Liver (tissue), 9 donors: ENCODE measurements around the gene DPEP2. TPM values are rescaled to one million over a fixed set of nuclear protein-coding genes. Genes with fewer than 3 reads are reported as not detected.

Experiments
- DNase-seq: peaks from one replicate; pipeline ENCODE4 v3.0.0-alpha.2; 2017; ENCODE audit warnings: low spot score
- H3K27ac ChIP-seq, 2 donors: one replicate each; pipeline ENCODE4 v1.7.0; 2013; ENCODE audit warnings: inconsistent platforms in 2 of 2, low read length in 2 of 2, control low read depth in 1 of 2, low read depth in 1 of 2, mild to moderate bottlenecking in 1 of 2
- H3K27me3 ChIP-seq, 4 donors: one replicate each; pipeline versions ENCODE4 v1.6.1 to v1.7.0; 2013; ENCODE audit warnings: low read length in 3 of 4, inconsistent platforms in 1 of 4, mild to moderate bottlenecking in 1 of 4, moderate library complexity in 1 of 4; ENCODE audit not compliant: control insufficient read depth in 4 of 4, insufficient read depth in 4 of 4
- H3K36me3 ChIP-seq, 4 donors: one replicate each; pipeline versions ENCODE4 v1.6.1 to v1.7.0; 2013; ENCODE audit warnings: low read length in 3 of 4, mild to moderate bottlenecking in 3 of 4, low read depth in 1 of 4, moderate library complexity in 1 of 4; ENCODE audit not compliant: control insufficient read depth in 4 of 4, insufficient read depth in 3 of 4
- H3K4me1 ChIP-seq, 4 donors: one replicate each; pipeline versions ENCODE4 v1.6.1 to v1.7.0; 2013; ENCODE audit warnings: low read length in 3 of 4, mild to moderate bottlenecking in 3 of 4, moderate library complexity in 1 of 4; ENCODE audit not compliant: control insufficient read depth in 4 of 4, insufficient read depth in 4 of 4
- H3K4me3 ChIP-seq, 3 donors: one replicate each; pipeline versions ENCODE4 v1.6.1 to v1.7.0; 2013; ENCODE audit warnings: low read length in 3 of 3, control low read depth in 1 of 3, low read depth in 1 of 3, mild to moderate bottlenecking in 1 of 3
- H3K9ac ChIP-seq, 2 donors: one replicate each; pipeline ENCODE4 v1.7.0; 2013; ENCODE audit warnings: low read length in 2 of 2, mild to moderate bottlenecking in 2 of 2, moderate library complexity in 2 of 2, control low read depth in 1 of 2, low read depth in 1 of 2
- H3K9me3 ChIP-seq, 4 donors: one replicate each; pipeline versions ENCODE4 v1.6.1 to v1.7.0; 2013; ENCODE audit warnings: low read length in 3 of 4; ENCODE audit not compliant: control insufficient read depth in 4 of 4
- FOXA1 ChIP-seq: IDR thresholded peaks from 2 replicates; pipeline ENCODE4 v1.6.1; 2016; ENCODE audit warnings: antibody characterized with exemption
- FOXA2 ChIP-seq: IDR thresholded peaks from 2 replicates; pipeline ENCODE4 v1.6.1; 2016; ENCODE audit warnings: antibody characterized with exemption
- GABPA ChIP-seq, 2 donors: IDR thresholded peaks in 1 of 2; conservative IDR thresholded peaks in 1 of 2; 2 replicates each; pipeline ENCODE4 v1.6.1; 2016; ENCODE audit warnings: antibody characterized with exemption in 2 of 2, mild to moderate bottlenecking in 1 of 2, moderate library complexity in 1 of 2
- HNF4A ChIP-seq, 2 donors: conservative IDR thresholded peaks; 2 replicates each; pipeline ENCODE4 v1.6.1; 2016; ENCODE audit warnings: antibody characterized with exemption in 2 of 2, mild to moderate bottlenecking in 2 of 2
- JUND ChIP-seq, 2 donors: IDR thresholded peaks; 2 replicates each; pipeline ENCODE4 v1.6.1; 2016; ENCODE audit warnings: antibody characterized with exemption in 2 of 2
- NR2F2 ChIP-seq: IDR thresholded peaks from 2 replicates; pipeline ENCODE4 v1.6.1; 2016; ENCODE audit warnings: antibody characterized with exemption
- RAD21 ChIP-seq, 2 donors: IDR thresholded peaks; 2 replicates each; pipeline ENCODE4 v1.6.1; 2016; ENCODE audit warnings: antibody characterized with exemption in 2 of 2, mild to moderate bottlenecking in 2 of 2
- RXRA ChIP-seq, 2 donors: IDR thresholded peaks; 2 replicates each; pipeline ENCODE4 v1.6.1; 2017 to 2018; ENCODE audit warnings: antibody characterized with exemption in 2 of 2, mild to moderate bottlenecking in 1 of 2
- SP1 ChIP-seq: IDR thresholded peaks from 2 replicates; pipeline ENCODE4 v1.6.1; 2018; ENCODE audit warnings: antibody characterized with exemption, mild to moderate bottlenecking
- YY1 ChIP-seq: IDR thresholded peaks from 2 replicates; pipeline ENCODE4 v1.6.1; 2016; ENCODE audit warnings: antibody characterized with exemption, mild to moderate bottlenecking
- WGBS: extraction: QIAGEN DNeasy Blood & Tissue Kit; methylation state at CpG from one replicate; pipeline ENCODE4 v1.1.7; 2013; 5-methylcytosine and 5-hydroxymethylcytosine counted together
- polyA plus RNA-seq, 2 donors: library from polyadenylated mRNA; stranded (reverse) in 1 of 2; unstranded in 1 of 2; fragments of 200-250 nt in 1 of 2; fragments of >200 nt in 1 of 2; fragmentation: Nextera tagmentation in 1 of 2; extraction: Ambion mirVana in 1 of 2; gene quantifications; one replicate each; pipeline versions ENCODE4 v1.2.1 to v1.2.3, GENCODE V29; 2013 to 2015
- total RNA-seq, 2 donors: library from RNA; depleted of rRNA; stranded (reverse); fragments of >200 nt; gene quantifications; one replicate each; pipeline ENCODE4 v1.2.3, GENCODE V29; 2014
- TF ChIP-seq, protein P1 (sequence below): IDR thresholded peaks from 2 replicates; pipeline ENCODE4 v1.6.1; 2016; ENCODE audit warnings: antibody characterized with exemption
- TF ChIP-seq, protein P2 (sequence below): IDR thresholded peaks from 2 replicates; pipeline ENCODE4 v1.6.1; 2016; ENCODE audit warnings: antibody characterized with exemption, mild to moderate bottlenecking
- TF ChIP-seq, protein P3 (sequence below): fragments of 150-350 bp; IDR thresholded peaks from 2 replicates; pipeline ENCODE4 v1.5.1; 2017; ENCODE audit warnings: improper control_type of control experiment, low read depth, low read length; ENCODE audit not compliant: missing input control
- TF ChIP-seq, protein P4 (sequence below): IDR thresholded peaks from 2 replicates; pipeline ENCODE4 v1.6.1; 2016; ENCODE audit warnings: antibody characterized with exemption
- TF ChIP-seq, protein P5 (sequence below): IDR thresholded peaks from 2 replicates; pipeline ENCODE4 v1.6.1; 2016; ENCODE audit warnings: antibody characterized with exemption
- donor health status: healthy.
- donor health status: healthy.
- donor health status: healthy.
- donor health status: healthy.
- donor health status: healthy.

DPEP2 gene
- total and polyA plus RNA-seq, 4 donors, result 1.4 to 2.4 (median 1.9) TPM

DNA sequence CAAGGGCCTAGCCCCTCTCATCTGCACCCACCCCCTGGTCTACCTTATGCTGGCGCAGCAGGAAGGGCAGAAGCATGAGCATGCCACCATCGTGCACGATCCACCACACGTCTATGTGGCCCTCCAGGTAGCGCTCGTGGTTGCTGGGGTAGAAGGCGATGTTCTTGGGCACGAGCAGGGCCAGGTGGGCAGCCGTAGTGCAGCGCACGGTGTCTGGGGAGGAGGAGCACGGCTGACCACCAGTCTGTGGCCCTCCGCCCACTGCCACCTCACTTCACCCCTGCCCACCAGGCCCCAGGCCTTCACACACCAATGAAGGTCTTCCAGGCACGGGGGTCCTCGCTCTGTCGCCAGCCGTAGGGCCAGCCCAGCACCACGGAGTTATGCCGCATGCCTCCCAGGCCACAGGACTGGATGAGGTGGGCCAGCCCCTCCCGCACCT is 53.1 kb downstream of the DPEP2 start:
- TF ChIP-seq RXRA (IDR thresholded peaks at IDR 0.05) (no peak), HNF4A (conservative IDR thresholded peaks at IDR 0.05) (no peak), RAD21 (IDR thresholded peaks at IDR 0.05) (no peak), SP1 (no peak), FOXA1 (no peak), JUND (IDR thresholded peaks at IDR 0.05) (no peak), NR2F2 (no peak), YY1 (no peak), FOXA2 (no peak)
- TF ChIP-seq, protein P1, sequence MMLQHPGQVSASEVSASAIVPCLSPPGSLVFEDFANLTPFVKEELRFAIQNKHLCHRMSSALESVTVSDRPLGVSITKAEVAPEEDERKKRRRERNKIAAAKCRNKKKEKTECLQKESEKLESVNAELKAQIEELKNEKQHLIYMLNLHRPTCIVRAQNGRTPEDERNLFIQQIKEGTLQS, result no peak
- TF ChIP-seq, protein P2, sequence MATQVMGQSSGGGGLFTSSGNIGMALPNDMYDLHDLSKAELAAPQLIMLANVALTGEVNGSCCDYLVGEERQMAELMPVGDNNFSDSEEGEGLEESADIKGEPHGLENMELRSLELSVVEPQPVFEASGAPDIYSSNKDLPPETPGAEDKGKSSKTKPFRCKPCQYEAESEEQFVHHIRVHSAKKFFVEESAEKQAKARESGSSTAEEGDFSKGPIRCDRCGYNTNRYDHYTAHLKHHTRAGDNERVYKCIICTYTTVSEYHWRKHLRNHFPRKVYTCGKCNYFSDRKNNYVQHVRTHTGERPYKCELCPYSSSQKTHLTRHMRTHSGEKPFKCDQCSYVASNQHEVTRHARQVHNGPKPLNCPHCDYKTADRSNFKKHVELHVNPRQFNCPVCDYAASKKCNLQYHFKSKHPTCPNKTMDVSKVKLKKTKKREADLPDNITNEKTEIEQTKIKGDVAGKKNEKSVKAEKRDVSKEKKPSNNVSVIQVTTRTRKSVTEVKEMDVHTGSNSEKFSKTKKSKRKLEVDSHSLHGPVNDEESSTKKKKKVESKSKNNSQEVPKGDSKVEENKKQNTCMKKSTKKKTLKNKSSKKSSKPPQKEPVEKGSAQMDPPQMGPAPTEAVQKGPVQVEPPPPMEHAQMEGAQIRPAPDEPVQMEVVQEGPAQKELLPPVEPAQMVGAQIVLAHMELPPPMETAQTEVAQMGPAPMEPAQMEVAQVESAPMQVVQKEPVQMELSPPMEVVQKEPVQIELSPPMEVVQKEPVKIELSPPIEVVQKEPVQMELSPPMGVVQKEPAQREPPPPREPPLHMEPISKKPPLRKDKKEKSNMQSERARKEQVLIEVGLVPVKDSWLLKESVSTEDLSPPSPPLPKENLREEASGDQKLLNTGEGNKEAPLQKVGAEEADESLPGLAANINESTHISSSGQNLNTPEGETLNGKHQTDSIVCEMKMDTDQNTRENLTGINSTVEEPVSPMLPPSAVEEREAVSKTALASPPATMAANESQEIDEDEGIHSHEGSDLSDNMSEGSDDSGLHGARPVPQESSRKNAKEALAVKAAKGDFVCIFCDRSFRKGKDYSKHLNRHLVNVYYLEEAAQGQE, result no peak
- TF ChIP-seq, protein P3, sequence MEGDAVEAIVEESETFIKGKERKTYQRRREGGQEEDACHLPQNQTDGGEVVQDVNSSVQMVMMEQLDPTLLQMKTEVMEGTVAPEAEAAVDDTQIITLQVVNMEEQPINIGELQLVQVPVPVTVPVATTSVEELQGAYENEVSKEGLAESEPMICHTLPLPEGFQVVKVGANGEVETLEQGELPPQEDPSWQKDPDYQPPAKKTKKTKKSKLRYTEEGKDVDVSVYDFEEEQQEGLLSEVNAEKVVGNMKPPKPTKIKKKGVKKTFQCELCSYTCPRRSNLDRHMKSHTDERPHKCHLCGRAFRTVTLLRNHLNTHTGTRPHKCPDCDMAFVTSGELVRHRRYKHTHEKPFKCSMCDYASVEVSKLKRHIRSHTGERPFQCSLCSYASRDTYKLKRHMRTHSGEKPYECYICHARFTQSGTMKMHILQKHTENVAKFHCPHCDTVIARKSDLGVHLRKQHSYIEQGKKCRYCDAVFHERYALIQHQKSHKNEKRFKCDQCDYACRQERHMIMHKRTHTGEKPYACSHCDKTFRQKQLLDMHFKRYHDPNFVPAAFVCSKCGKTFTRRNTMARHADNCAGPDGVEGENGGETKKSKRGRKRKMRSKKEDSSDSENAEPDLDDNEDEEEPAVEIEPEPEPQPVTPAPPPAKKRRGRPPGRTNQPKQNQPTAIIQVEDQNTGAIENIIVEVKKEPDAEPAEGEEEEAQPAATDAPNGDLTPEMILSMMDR, result no peak
- TF ChIP-seq, protein P4, sequence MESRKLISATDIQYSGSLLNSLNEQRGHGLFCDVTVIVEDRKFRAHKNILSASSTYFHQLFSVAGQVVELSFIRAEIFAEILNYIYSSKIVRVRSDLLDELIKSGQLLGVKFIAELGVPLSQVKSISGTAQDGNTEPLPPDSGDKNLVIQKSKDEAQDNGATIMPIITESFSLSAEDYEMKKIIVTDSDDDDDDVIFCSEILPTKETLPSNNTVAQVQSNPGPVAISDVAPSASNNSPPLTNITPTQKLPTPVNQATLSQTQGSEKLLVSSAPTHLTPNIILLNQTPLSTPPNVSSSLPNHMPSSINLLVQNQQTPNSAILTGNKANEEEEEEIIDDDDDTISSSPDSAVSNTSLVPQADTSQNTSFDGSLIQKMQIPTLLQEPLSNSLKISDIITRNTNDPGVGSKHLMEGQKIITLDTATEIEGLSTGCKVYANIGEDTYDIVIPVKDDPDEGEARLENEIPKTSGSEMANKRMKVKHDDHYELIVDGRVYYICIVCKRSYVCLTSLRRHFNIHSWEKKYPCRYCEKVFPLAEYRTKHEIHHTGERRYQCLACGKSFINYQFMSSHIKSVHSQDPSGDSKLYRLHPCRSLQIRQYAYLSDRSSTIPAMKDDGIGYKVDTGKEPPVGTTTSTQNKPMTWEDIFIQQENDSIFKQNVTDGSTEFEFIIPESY, result no peak
- TF ChIP-seq, protein P5, sequence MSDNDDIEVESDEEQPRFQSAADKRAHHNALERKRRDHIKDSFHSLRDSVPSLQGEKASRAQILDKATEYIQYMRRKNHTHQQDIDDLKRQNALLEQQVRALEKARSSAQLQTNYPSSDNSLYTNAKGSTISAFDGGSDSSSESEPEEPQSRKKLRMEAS, result no peak
- Histone ChIP-seq H3K9me3 (no peaks in the 10 kb centered on the region), H3K27me3 (no peaks in the 10 kb centered on the region), H3K27ac (no peak overlapping the region), H3K36me3 (peaks cover 12 to 56% (median 23%) of the 10 kb centered on the region in 4 donors), H3K9ac (no peak overlapping the region), H3K4me1 (peaks cover 9 to 40% (median 26%) of the 10 kb centered on the region in 4 donors), H3K4me3 (no peak overlapping the region)
- WGBS, result 98% methylated on average over 20 of the region's 20 CpGs
- DNase-seq, result no peak

DNA sequence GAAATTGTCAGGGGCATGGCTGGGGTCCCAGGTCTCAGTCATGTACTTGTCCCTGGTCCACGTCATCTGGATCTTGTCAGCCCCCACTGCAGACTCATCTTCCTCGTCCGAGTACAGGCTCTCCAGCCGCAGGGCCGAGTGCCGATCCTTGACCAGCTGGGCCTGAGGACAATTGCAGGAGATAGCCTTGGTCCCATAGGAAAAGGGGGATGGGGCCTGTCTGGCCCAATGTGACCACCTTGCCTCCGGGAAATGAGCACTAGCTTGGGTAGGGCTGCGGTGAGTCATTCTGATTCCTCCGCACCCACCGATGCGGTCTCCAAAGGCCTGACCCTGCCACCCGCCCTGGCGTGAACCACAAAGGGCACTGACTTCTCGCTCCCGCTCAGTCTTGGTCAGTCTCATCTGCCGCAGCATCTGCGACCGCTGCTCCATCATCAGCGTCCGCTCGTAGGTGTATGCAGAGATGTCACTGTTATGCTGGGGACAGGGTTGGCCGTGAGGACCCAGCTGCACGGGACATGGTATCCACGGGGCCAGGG is 53.8 kb downstream of the DPEP2 start:
- Histone ChIP-seq H3K4me3 (no peak overlapping the region), H3K27me3 (no peaks in the 10 kb centered on the region), H3K9ac (no peak overlapping the region), H3K9me3 (no peaks in the 10 kb centered on the region), H3K27ac (no peak overlapping the region), H3K4me1 (peaks cover 9 to 42% (median 27%) of the 10 kb centered on the region in 4 donors), H3K36me3 (peaks cover 10 to 50% (median 23%) of the 10 kb centered on the region in 4 donors)
- WGBS, result 91% methylated on average over 24 of the region's 24 CpGs
- TF ChIP-seq RAD21 (IDR thresholded peaks at IDR 0.05), result no peak
- TF ChIP-seq RXRA (IDR thresholded peaks at IDR 0.05), result no peak
- no peak for TF ChIP-seq JUND (IDR thresholded peaks at IDR 0.05)
- TF ChIP-seq, protein P5, result no peak
- no peak for TF ChIP-seq SP1
- TF ChIP-seq FOXA2, result no peak
- no peak for TF ChIP-seq GABPA (IDR thresholded peaks at IDR 0.05 in 1 of 2, conservative IDR thresholded peaks at IDR 0.05 in 1 of 2)
- no peak for DNase-seq
